Hepatocyte (in vitro differentiated cells): ENCODE results near the gene NPLOC4. TPM values are rescaled to one million over a fixed set of nuclear protein-coding genes. Genes with fewer than 3 reads are reported as not detected.

Source experiments
- DNase-seq: peaks from one replicate; pipeline ENCODE4 v3.0.0-alpha.2; 2016; ENCODE audit warnings: low spot score
- H2AFZ ChIP-seq: fragments of 200-600 bp; sonication (generic); 2 replicates; pipeline ENCODE4 v1.6.0; 2016; ENCODE audit warnings: antibody characterized with exemption, mild to moderate bottlenecking
- H3K27ac ChIP-seq: fragments of 200-600 bp; sonication (generic); 2 replicates; pipeline ENCODE4 v1.5.1; 2016; ENCODE audit warnings: mild to moderate bottlenecking
- H3K27me3 ChIP-seq: fragments of 200-600 bp; sonication (generic); 2 replicates; pipeline ENCODE4 v1.6.1; 2016
- H3K36me3 ChIP-seq: fragments of 200-600 bp; sonication (generic); replicated peaks from 2 replicates; pipeline ENCODE4 v1.5.1; 2016; ENCODE audit warnings: low read depth; ENCODE audit not compliant: insufficient read depth
- H3K4me1 ChIP-seq: fragments of 200-600 bp; sonication (generic); 2 replicates; pipeline ENCODE4 v1.5.1; 2016; ENCODE audit warnings: mild to moderate bottlenecking, moderate library complexity; ENCODE audit not compliant: insufficient read depth
- H3K4me2 ChIP-seq: fragments of 200-600 bp; sonication (generic); 2 replicates; pipeline ENCODE4 v1.6.0; 2016
- H3K4me3 ChIP-seq: fragments of 200-600 bp; sonication (generic); 2 replicates; pipeline ENCODE4 v1.5.1; 2016; ENCODE audit warnings: mild to moderate bottlenecking
- H3K79me2 ChIP-seq: fragments of 200-600 bp; sonication (generic); 2 replicates; pipeline ENCODE4 v1.6.0; 2017; ENCODE audit warnings: mild to moderate bottlenecking
- H3K9me2 ChIP-seq: fragments of 200-600 bp; sonication (generic); replicated peaks from 2 replicates; pipeline ENCODE4 v1.6.0; 2017; ENCODE audit warnings: mild to moderate bottlenecking; ENCODE audit not compliant: insufficient read depth
- H3K9me3 ChIP-seq: fragments of 200-600 bp; sonication (generic); 2 replicates; pipeline ENCODE4 v1.5.1; 2016; ENCODE audit warnings: low read depth, mild to moderate bottlenecking
- H4K20me1 ChIP-seq: fragments of 200-600 bp; sonication (generic); 2 replicates; pipeline ENCODE4 v1.6.0; 2016; ENCODE audit warnings: mild to moderate bottlenecking; ENCODE audit not compliant: insufficient read depth, poor library complexity, severe bottlenecking
- EZH2 ChIP-seq: fragments of 200-600 bp; sonication (generic); IDR thresholded peaks from 2 replicates; pipeline ENCODE4 v1.6.1; 2016; ENCODE audit warnings: antibody characterized with exemption, mild to moderate bottlenecking, borderline replicate concordance
- EZH2phosphoT487 ChIP-seq: fragments of 200-600 bp; sonication (generic); IDR thresholded peaks from one replicate; pipeline ENCODE4 v1.6.1; 2018; ENCODE audit warnings: antibody characterized with exemption, mild to moderate bottlenecking, low read depth, moderate library complexity; ENCODE audit not compliant: unreplicated experiment, severe bottlenecking
- WGBS: methylation state at CpG from one replicate; pipeline ENCODE4 v1.1.6; 2016; ENCODE audit warnings: low lambda C conversion rate; ENCODE audit errors: missing lambda C conversion rate; 5-methylcytosine and 5-hydroxymethylcytosine counted together
- polyA plus RNA-seq: library from polyadenylated mRNA; unstranded; fragments of >200 nt; fragmentation: Nextera tagmentation; extraction: Ambion mirVana; gene quantifications from 2 replicates; pipeline ENCODE4 v1.2.1, GENCODE V29; 2016
- total RNA-seq: library from RNA; depleted of rRNA; stranded (reverse); fragments of >200 nt; gene quantifications from 2 replicates; pipeline ENCODE4 v1.2.3, GENCODE V29; 2014
- TF ChIP-seq, protein P1 (sequence below): fragments of 200-600 bp; sonication (generic); IDR thresholded peaks from 2 replicates; pipeline ENCODE4 v1.5.1; 2016; ENCODE audit warnings: antibody characterized with exemption, mild to moderate bottlenecking; ENCODE audit not compliant: poor library complexity

The NPLOC4 gene
- total and polyA plus RNA-seq, 2 experiments from 2014 or later = 53.7 to 54.6 TPM

DNA sequence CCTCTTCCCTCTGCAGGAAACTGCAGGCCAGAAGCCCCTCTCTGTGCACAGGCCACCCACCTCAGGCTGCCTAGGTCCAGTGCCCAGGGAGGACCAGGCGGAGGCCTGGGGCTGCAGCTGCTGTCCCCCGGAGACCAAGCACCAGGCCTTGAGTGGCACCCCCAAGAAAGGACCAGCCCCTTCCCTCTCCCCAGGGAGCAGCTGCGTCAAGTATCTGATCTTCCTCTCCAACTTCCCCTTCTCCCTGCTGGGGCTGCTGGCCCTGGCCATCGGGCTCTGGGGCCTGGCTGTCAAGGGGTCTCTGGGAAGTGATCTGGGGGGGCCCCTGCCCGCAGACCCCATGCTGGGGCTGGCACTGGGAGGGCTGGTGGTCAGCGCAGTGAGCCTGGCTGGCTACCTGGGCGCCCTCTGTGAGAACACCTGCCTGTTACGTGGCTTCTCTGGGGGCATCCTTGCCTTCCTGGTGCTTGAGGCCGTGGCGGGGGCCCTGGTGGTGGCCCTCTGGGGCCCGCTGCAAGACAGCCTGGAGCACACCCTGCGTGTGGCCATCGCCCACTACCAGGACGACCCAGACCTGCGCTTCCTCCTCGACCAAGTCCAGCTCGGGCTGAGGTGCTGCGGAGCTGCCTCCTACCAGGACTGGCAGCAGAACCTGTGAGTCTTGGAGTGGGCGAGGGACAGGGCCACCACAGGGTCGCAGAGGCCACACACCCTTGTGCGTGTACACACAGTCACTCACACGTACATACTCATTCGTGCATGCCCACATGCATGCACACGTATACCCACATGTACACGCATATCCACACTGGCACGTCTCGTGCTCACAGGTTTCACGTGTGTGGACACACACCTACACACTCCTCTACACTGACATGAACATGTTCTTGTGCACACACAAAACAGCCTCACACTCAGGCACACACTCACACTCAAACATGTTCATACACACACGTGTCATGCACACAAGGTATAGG lies 8.4 kb upstream of the NPLOC4 start:
- no peak for TF ChIP-seq EZH2
- TF ChIP-seq, protein P1, sequence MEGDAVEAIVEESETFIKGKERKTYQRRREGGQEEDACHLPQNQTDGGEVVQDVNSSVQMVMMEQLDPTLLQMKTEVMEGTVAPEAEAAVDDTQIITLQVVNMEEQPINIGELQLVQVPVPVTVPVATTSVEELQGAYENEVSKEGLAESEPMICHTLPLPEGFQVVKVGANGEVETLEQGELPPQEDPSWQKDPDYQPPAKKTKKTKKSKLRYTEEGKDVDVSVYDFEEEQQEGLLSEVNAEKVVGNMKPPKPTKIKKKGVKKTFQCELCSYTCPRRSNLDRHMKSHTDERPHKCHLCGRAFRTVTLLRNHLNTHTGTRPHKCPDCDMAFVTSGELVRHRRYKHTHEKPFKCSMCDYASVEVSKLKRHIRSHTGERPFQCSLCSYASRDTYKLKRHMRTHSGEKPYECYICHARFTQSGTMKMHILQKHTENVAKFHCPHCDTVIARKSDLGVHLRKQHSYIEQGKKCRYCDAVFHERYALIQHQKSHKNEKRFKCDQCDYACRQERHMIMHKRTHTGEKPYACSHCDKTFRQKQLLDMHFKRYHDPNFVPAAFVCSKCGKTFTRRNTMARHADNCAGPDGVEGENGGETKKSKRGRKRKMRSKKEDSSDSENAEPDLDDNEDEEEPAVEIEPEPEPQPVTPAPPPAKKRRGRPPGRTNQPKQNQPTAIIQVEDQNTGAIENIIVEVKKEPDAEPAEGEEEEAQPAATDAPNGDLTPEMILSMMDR = no peak
- no peak for TF ChIP-seq EZH2phosphoT487
- no peaks in the 10 kb centered on the region for H3K79me2 ChIP-seq
- no peak overlapping the region for H3K4me3 ChIP-seq
- H2AFZ ChIP-seq = no peak overlapping the region
- DNase-seq = no peak
- H3K36me3 ChIP-seq = no peaks in the 10 kb centered on the region
- no peaks in the 10 kb centered on the region for H3K9me2 ChIP-seq
- no peaks in the 10 kb centered on the region for H3K9me3 ChIP-seq
- no peaks in the 10 kb centered on the region for H4K20me1 ChIP-seq
- WGBS = 93% methylated on average over 29 of the region's 29 CpGs
- H3K4me1 ChIP-seq = no peaks in the 10 kb centered on the region
- H3K4me2 ChIP-seq = no peak overlapping the region
- peaks cover 6% of the 10 kb centered on the region for H3K27me3 ChIP-seq
- H3K27ac ChIP-seq = no peak overlapping the region

DNA sequence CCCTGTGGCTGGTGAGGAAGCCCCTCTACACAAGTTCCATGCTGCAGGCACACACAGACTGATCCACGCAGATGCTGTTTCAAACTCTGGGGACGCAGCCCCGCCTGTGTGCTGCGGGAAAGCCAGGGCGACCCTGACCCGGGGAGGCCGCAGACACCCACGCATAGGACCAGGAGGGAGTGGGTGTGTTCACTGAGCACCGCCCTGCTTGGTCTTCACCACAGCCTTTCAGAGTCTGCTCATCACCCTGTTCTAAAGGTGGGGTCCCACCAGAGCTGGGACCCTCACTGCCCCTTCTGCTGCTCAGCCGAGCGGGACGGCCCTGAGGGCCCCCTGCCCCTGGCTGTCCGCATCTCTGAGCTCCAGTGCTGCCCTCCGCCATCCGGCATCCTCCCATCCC lies 7.6 kb upstream of the NPLOC4 start:
- Histone ChIP-seq H3K27ac (no peak overlapping the region), H3K4me3 (no peak overlapping the region), H3K27me3 (peaks cover 6% of the 10 kb centered on the region), H3K36me3 (no peaks in the 10 kb centered on the region), H4K20me1 (no peaks in the 10 kb centered on the region), H3K9me2 (no peaks in the 10 kb centered on the region), H3K4me2 (no peak overlapping the region), H3K9me3 (no peaks in the 10 kb centered on the region), H2AFZ (no peak overlapping the region), H3K4me1 (no peaks in the 10 kb centered on the region), H3K79me2 (no peaks in the 10 kb centered on the region)
- no peak for DNase-seq
- no peak for TF ChIP-seq EZH2phosphoT487
- TF ChIP-seq, protein P1 = no peak
- TF ChIP-seq EZH2 = no peak
- WGBS = 94% methylated on average over 15 of the region's 15 CpGs

DNA sequence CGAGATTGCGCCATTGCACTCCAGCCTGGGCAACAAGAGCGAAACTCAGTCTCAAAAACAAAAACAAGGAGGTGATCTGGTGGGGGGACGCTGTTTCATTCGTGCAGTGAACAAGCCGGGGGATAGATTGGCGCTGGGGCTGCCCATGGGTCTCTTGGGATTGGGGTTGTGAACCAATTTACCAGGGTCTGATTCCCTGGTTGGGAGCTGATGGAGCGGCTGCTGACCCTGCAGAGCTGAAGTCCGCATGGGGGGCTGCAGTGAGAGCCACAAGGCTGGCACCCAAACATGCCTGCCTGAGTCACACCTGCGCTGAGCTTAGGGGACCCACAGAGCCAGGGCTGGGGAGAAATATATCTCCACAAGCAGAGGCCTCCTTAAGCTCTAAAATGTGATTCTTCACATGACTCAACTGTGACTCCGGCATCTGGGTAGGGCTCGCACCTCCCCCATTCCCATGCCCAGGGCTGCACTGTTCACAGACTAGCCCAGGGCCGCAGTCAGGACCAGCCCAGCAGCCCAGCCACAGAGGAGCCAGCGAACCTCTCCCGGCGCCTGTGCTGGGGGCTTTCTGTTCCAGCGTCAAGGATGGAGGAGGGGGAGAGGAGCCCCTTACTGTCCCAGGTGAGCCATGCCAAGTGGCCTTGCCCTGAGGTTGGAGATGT lies 5.0 kb upstream of the NPLOC4 start:
- Histone ChIP-seq H2AFZ (no peak overlapping the region), H3K9me2 (no peaks in the 10 kb centered on the region), H3K79me2 (no peaks in the 10 kb centered on the region), H3K4me1 (peaks cover 3% of the 10 kb centered on the region), H3K4me2 (no peak overlapping the region), H3K27me3 (no peaks in the 10 kb centered on the region), H3K9me3 (no peaks in the 10 kb centered on the region), H3K36me3 (no peaks in the 10 kb centered on the region), H4K20me1 (no peaks in the 10 kb centered on the region), H3K27ac (no peak overlapping the region), H3K4me3 (no peak overlapping the region)
- DNase-seq = peak; percentile 39
- WGBS = 80% methylated on average over 17 of the region's 17 CpGs
- TF ChIP-seq EZH2phosphoT487 (no peak), EZH2 (no peak)
- TF ChIP-seq, protein P1 = no peak
